ENCODE data around the gene NEURL2. TPM values are rescaled to one million over a fixed set of nuclear protein-coding genes. Genes with fewer than 3 reads are reported as not detected.

NEURL2 gene
- polyA plus RNA-seq, 1 donor (not counting 4 experiments of a cell fraction or from before 2014, with no cell fraction given), result 0.49 TPM

GRCh38 chr20:45934586-45935415 is 43.8 kb upstream of the NEURL2 start, which contains the start of gene PCIF1:
TSS of gene PCIF1 (plus strand) at chr20:45934683. CDS start at chr20:45939000, 4,317 bp downstream.
- Histone ChIP-seq H4K20me1 (ENCODE audit: control insufficient read depth, extremely low read depth, insufficient read depth, low read length) (no peaks in the 10 kb centered on the region), H3K9ac (ENCODE audit: control insufficient read depth, extremely low read depth, insufficient read depth, low read length) (peak within 1 kb of the TSS; percentile 99), H3K9me1 (ENCODE audit: control insufficient read depth, extremely low read depth, insufficient read depth, low read length) (no peaks in the 10 kb centered on the region), H3K4me1 (ENCODE audit: control insufficient read depth, extremely low read depth, insufficient read depth, low read length) (peaks cover 14% of the 10 kb centered on the region), H3K4me3 (ENCODE audit: control insufficient read depth in 2 of 3, extremely low read depth in 1 of 3, insufficient read depth in 2 of 3, low read depth in 1 of 3, low read length in 3 of 3) (peak within 1 kb of the TSS; percentile 89 to 100 (median 97)), H3K9me3 (ENCODE audit: control insufficient read depth, low read depth, low read length) (no peaks in the 10 kb centered on the region), H3K4me2 (ENCODE audit: control insufficient read depth, extremely low read depth, insufficient read depth, low read depth, low read length) (peak within 1 kb of the TSS; percentile 100), H3K27me3 (ENCODE audit: control insufficient read depth, extremely low read depth, insufficient read depth, low read length) (no peaks in the 10 kb centered on the region), H2AFZ (ENCODE audit: control insufficient read depth, low read length) (peak within 1 kb of the TSS; percentile 90), H3K27ac (ENCODE audit: control insufficient read depth, insufficient read depth, low read length) (peak within 1 kb of the TSS; percentile 97), H3K36me3 (ENCODE audit: control insufficient read depth in 2 of 2, extremely low read depth in 1 of 2, insufficient read depth in 2 of 2, low read length in 2 of 2) (peaks cover 15 to 18% of the 10 kb centered on the region in 2 experiments), H3K79me2 (ENCODE audit: control insufficient read depth, insufficient read depth, low read length) (peaks cover 33% of the 10 kb centered on the region)
- no peak for TF ChIP-seq EZH2 (IDR thresholded peaks at IDR 0.05; ENCODE audit: low read length)
- TF ChIP-seq CTCF (optimal IDR thresholded peaks at IDR 0.05 in 1 of 3, IDR thresholded peaks at IDR 0.05 in 1 of 3, conservative IDR thresholded peaks at IDR 0.05 in 1 of 3; ENCODE audit: extremely low read depth in 1 of 3, insufficient read depth in 2 of 3, low read length in 3 of 3), result no peak
- dilution Hi-C loops (cut with MboI; ENCODE audit: extremely low pct_ligation_motif_present, low sequenced_read_pairs), result no loop called here
- no peak for FAIRE-seq
- DNase-seq (ENCODE audit: low read depth, low spot score), result peak; percentile 67

- no peak for FAIRE-seq
- Histone ChIP-seq H3K79me2 (ENCODE audit: control insufficient read depth, insufficient read depth, low read length) (peaks cover 33% of the 10 kb centered on the region), H4K20me1 (ENCODE audit: control insufficient read depth, extremely low read depth, insufficient read depth, low read length) (no peaks in the 10 kb centered on the region), H3K4me3 (ENCODE audit: control insufficient read depth in 2 of 3, extremely low read depth in 1 of 3, insufficient read depth in 2 of 3, low read depth in 1 of 3, low read length in 3 of 3) (peak overlapping the region; percentile 89 to 95 (median 92)), H3K36me3 (ENCODE audit: control insufficient read depth in 2 of 2, extremely low read depth in 1 of 2, insufficient read depth in 2 of 2, low read length in 2 of 2) (peaks cover 9 to 13% of the 10 kb centered on the region in 2 experiments), H2AFZ (ENCODE audit: control insufficient read depth, low read length) (peak overlapping the region; percentile 88), H3K4me1 (ENCODE audit: control insufficient read depth, extremely low read depth, insufficient read depth, low read length) (peaks cover 14% of the 10 kb centered on the region), H3K9me1 (ENCODE audit: control insufficient read depth, extremely low read depth, insufficient read depth, low read length) (no peaks in the 10 kb centered on the region), H3K9me3 (ENCODE audit: control insufficient read depth, low read depth, low read length) (no peaks in the 10 kb centered on the region), H3K4me2 (ENCODE audit: control insufficient read depth, extremely low read depth, insufficient read depth, low read depth, low read length) (peak overlapping the region; percentile 100), H3K9ac (ENCODE audit: control insufficient read depth, extremely low read depth, insufficient read depth, low read length) (peak overlapping the region; percentile 99), H3K27me3 (ENCODE audit: control insufficient read depth, extremely low read depth, insufficient read depth, low read length) (no peaks in the 10 kb centered on the region), H3K27ac (ENCODE audit: control insufficient read depth, insufficient read depth, low read length) (peak overlapping the region; percentile 97)
- TF ChIP-seq CTCF (optimal IDR thresholded peaks at IDR 0.05 in 1 of 3, IDR thresholded peaks at IDR 0.05 in 1 of 3, conservative IDR thresholded peaks at IDR 0.05 in 1 of 3; ENCODE audit: extremely low read depth in 1 of 3, insufficient read depth in 2 of 3, low read length in 3 of 3) (no peak), EZH2 (IDR thresholded peaks at IDR 0.05; ENCODE audit: low read length) (no peak)
- dilution Hi-C loops (cut with MboI; ENCODE audit: extremely low pct_ligation_motif_present, low sequenced_read_pairs), result no loop called here
- DNase-seq (ENCODE audit: low read depth, low spot score), result no peak
These were observed 43.1 kb upstream of the NEURL2 start for GRCh38 chr20:45934046-45934585.
